Ishikawa (cell line): ENCODE results near the gene NLGN3.

Experiments
- CEBPB ChIP-seq: IDR thresholded peaks from 2 replicates; pipeline ENCODE4 v1.6.1; 2012
- CREB1 ChIP-seq: IDR thresholded peaks from 2 replicates; pipeline ENCODE4 v1.6.1; 2012; ENCODE audit warnings: low read depth
- EGR1 ChIP-seq: IDR thresholded peaks from 2 replicates; pipeline ENCODE4 v1.6.1; 2012
- EP300 ChIP-seq: IDR thresholded peaks from 2 replicates; pipeline ENCODE4 v1.6.1; 2012; ENCODE audit warnings: borderline replicate concordance
- FOXM1 ChIP-seq: IDR thresholded peaks from 2 replicates; pipeline ENCODE4 v1.6.1; 2012; ENCODE audit warnings: low read depth, borderline replicate concordance
- MAX ChIP-seq: IDR thresholded peaks from 2 replicates; pipeline ENCODE4 v1.6.1; 2012
- NFIC ChIP-seq: IDR thresholded peaks from 2 replicates; pipeline ENCODE4 v1.6.1; 2012
- RAD21 ChIP-seq: IDR thresholded peaks from 2 replicates; pipeline ENCODE4 v1.6.1; 2012; ENCODE audit warnings: low read depth
- REST ChIP-seq: IDR thresholded peaks from 2 replicates; pipeline ENCODE4 v1.6.1; 2012; ENCODE audit warnings: low read depth, mild to moderate bottlenecking
- TAF1 ChIP-seq: IDR thresholded peaks from 2 replicates; pipeline ENCODE4 v1.6.1; 2012; ENCODE audit warnings: low read depth, mild to moderate bottlenecking
- TCF12 ChIP-seq: IDR thresholded peaks from 2 replicates; pipeline ENCODE4 v1.6.1; 2012; ENCODE audit warnings: low read depth
- TEAD4 ChIP-seq: IDR thresholded peaks from 2 replicates; pipeline ENCODE4 v1.6.1; 2012
- USF1 ChIP-seq: IDR thresholded peaks from 2 replicates; pipeline ENCODE4 v1.6.1; 2012
- YY1 ChIP-seq: IDR thresholded peaks from 2 replicates; pipeline ENCODE4 v1.6.1; 2012; ENCODE audit warnings: low read depth
- ZBTB7A ChIP-seq: IDR thresholded peaks from 2 replicates; pipeline ENCODE4 v1.6.1; 2012; ENCODE audit warnings: low read depth

The NLGN3 gene

GRCh38 chrX:71151366-71151765 is 6.7 kb downstream of the NLGN3 start:
- TF ChIP-seq MAX (no peak), TAF1 (no peak), USF1 (no peak), TCF12 (no peak), CEBPB (no peak), YY1 (no peak), EP300 (no peak), FOXM1 (no peak), EGR1 (no peak), RAD21 (no peak), NFIC (no peak), TEAD4 (no peak), CREB1 (no peak), ZBTB7A (no peak), REST (no peak)

- TF ChIP-seq TAF1: no peak
- TF ChIP-seq EGR1: no peak
- no peak for TF ChIP-seq FOXM1
- no peak for TF ChIP-seq CREB1
- no peak for TF ChIP-seq USF1
- no peak for TF ChIP-seq RAD21
- TF ChIP-seq CEBPB: no peak
- TF ChIP-seq ZBTB7A: no peak
- no peak for TF ChIP-seq MAX
- TF ChIP-seq TCF12: no peak
- no peak for TF ChIP-seq NFIC
- TF ChIP-seq REST: no peak
Measured at GRCh38 chrX:71154196-71154595, 9.6 kb downstream of the NLGN3 start.

- no peak for TF ChIP-seq EGR1
- TF ChIP-seq USF1: no peak
- TF ChIP-seq EP300: no peak
- TF ChIP-seq MAX: no peak
- no peak for TF ChIP-seq NFIC
- TF ChIP-seq TEAD4: no peak
- no peak for TF ChIP-seq CEBPB
- TF ChIP-seq TAF1: no peak
- TF ChIP-seq FOXM1: no peak
- TF ChIP-seq YY1: no peak
- no peak for TF ChIP-seq CREB1
- TF ChIP-seq TCF12: no peak
- no peak for TF ChIP-seq RAD21
- no peak for TF ChIP-seq ZBTB7A
- TF ChIP-seq REST: no peak
Measured at GRCh38 chrX:71154641-71155040, 10.0 kb downstream of the NLGN3 start.

GRCh38 chrX:71158603-71159002 is 14.0 kb downstream of the NLGN3 start:
- TF ChIP-seq CEBPB (no peak), EGR1 (no peak), EP300 (no peak), RAD21 (no peak), CREB1 (no peak), USF1 (no peak), REST (no peak)
